Stimulated activated naive CD8-positive, alpha-beta T cell treated with anti-CD3 and anti-CD28 coated beads, Interleukin-15, Interleukin-2, amounts not matched to agents 100 U/mL and 50 U/mL, for 24 hours (primary cell): ENCODE results near the gene GALNT5.
"Not testable (repeated sequence)": the region's sequence is repeated elsewhere in the genome, so short reads cannot be mapped to it uniquely, and the experiment has no call there.

ENCODE experiments used
- ATAC-seq: fragments of 150-1000 bp; cut with Tn5 transposase; one replicate; pipeline ENCODE4 v1.10.0; 2021
- DNase-seq: peaks from one replicate; pipeline ENCODE4 v3.0.0; 2021

Gene GALNT5

GRCh38 chr2:157257312-157258252, at the start of gene GALNT5:
TSS of gene GALNT5 (plus strand) at chr2:157257705. CDS start at chr2:157258083, 378 bp downstream.
- ATAC-seq (no peak), DNase-seq (no peak)

- no peak for ATAC-seq
- no peak for DNase-seq
Measured at GRCh38 chr2:157216286-157216965, 41.1 kb upstream of the GALNT5 start.

- ATAC-seq: no peak
- DNase-seq: no peak
Measured at GRCh38 chr2:157217409-157217808, 40.1 kb upstream of the GALNT5 start.

- DNase-seq (no peak), ATAC-seq (no peak)
Measured at GRCh38 chr2:157218911-157219310, 38.6 kb upstream of the GALNT5 start.

GRCh38 chr2:157220502-157220901, 37.0 kb upstream of the GALNT5 start:
- DNase-seq (no peak), ATAC-seq (no peak)

GRCh38 chr2:157221394-157221988, 36.0 kb upstream of the GALNT5 start:
- no peak for ATAC-seq
- DNase-seq: no peak

GRCh38 chr2:157223624-157224205, 33.8 kb upstream of the GALNT5 start:
- ATAC-seq: no peak
- no peak for DNase-seq

- DNase-seq, ATAC-seq: not testable (repeated sequence)
Measured at GRCh38 chr2:157224448-157224847, 33.1 kb upstream of the GALNT5 start.

- no peak for DNase-seq
- ATAC-seq: no peak
Measured at GRCh38 chr2:157227592-157227991, 29.9 kb upstream of the GALNT5 start.

GRCh38 chr2:157228946-157229345, 28.6 kb upstream of the GALNT5 start:
- no peak for ATAC-seq
- no peak for DNase-seq

- no peak for ATAC-seq
Measured at GRCh38 chr2:157229572-157229971, 27.9 kb upstream of the GALNT5 start.

GRCh38 chr2:157231476-157231875, 26.0 kb upstream of the GALNT5 start:
- DNase-seq (no peak), ATAC-seq (no peak)

More at GRCh38 chr2:157229572-157229971, 27.9 kb upstream of the GALNT5 start:
- DNase-seq: no peak

GRCh38 chr2:157233506-157233905, 24.0 kb upstream of the GALNT5 start:
- ATAC-seq (no peak), DNase-seq (no peak)

- DNase-seq: no peak
- ATAC-seq: no peak
Measured at GRCh38 chr2:157236404-157236803, 21.1 kb upstream of the GALNT5 start.

- ATAC-seq (no peak), DNase-seq (no peak)
Measured at GRCh38 chr2:157238296-157238695, 19.2 kb upstream of the GALNT5 start.

- no peak for ATAC-seq
- DNase-seq: no peak
Measured at GRCh38 chr2:157244691-157245090, 12.8 kb upstream of the GALNT5 start.

- DNase-seq (no peak), ATAC-seq (no peak)
Measured at GRCh38 chr2:157245144-157245840, 12.2 kb upstream of the GALNT5 start.

- peak; percentile 26 for DNase-seq
- ATAC-seq: peak; percentile 94
Measured at GRCh38 chr2:157245846-157246764, 11.4 kb upstream of the GALNT5 start.

GRCh38 chr2:157246765-157247407, 10.6 kb upstream of the GALNT5 start:
- DNase-seq (no peak), ATAC-seq (no peak)

- ATAC-seq: no peak
- no peak for DNase-seq
Measured at GRCh38 chr2:157250836-157251235, 6.7 kb upstream of the GALNT5 start.
